Measurements from ENCODE around the gene SEC22C. TPM values are rescaled to one million over a fixed set of nuclear protein-coding genes. Genes with fewer than 3 reads are reported as not detected.

The SEC22C gene
- total and polyA plus RNA-seq, 11 donors: 17.4 to 40.5 (median 28.9) TPM

GRCh38 chr3:42513121-42513520, 68.6 kb downstream of the SEC22C start:
- Histone ChIP-seq H3K4me3 (no peak overlapping the region), H3K9me3 (no peaks in the 10 kb centered on the region), H3K4me1 (peaks cover 0 to 57% (median 18%) of the 10 kb centered on the region in 12 donors), H3K27ac (peak overlapping the region in 1 of 12 donors; percentile 12), H3K27me3 (no peaks in the 10 kb centered on the region), H3K36me3 (no peaks in the 10 kb centered on the region)
- TF ChIP-seq CTCF (IDR thresholded peaks at IDR 0.05) (no peak), POLR2A (IDR thresholded peaks at IDR 0.05) (no peak)
- intact Hi-C loops (cut with DNase I): no loop called here
- ATAC-seq: no peak
- WGBS, 4 donors: 50 to 78% (median 74%) methylated on average over 1 to 3 of the region's 3 CpGs
- peak in 1 of 5 donors; percentile 19 for DNase-seq

- no peaks in the 10 kb centered on the region for H3K36me3 ChIP-seq
- ATAC-seq: no peak
- TF ChIP-seq CTCF (IDR thresholded peaks at IDR 0.05) (no peak), POLR2A (IDR thresholded peaks at IDR 0.05) (no peak)
- DNase-seq: no peak
- H3K9me3 ChIP-seq: no peaks in the 10 kb centered on the region
- no peak overlapping the region for H3K27ac ChIP-seq
- no peak overlapping the region for H3K4me3 ChIP-seq
- intact Hi-C loops (cut with DNase I): no loop called here
- 80 to 93% (median 88%) methylated on average over 2 of the region's 2 CpGs for WGBS, 4 donors
- H3K4me1 ChIP-seq: peaks cover 0 to 65% (median 18%) of the 10 kb centered on the region in 12 donors
- H3K27me3 ChIP-seq: no peaks in the 10 kb centered on the region
These were observed 70.0 kb downstream of the SEC22C start for GRCh38 chr3:42511736-42512135.

- 65 to 77% (median 73%) methylated on average over 1 of the region's 1 CpG for WGBS, 4 donors
- Histone ChIP-seq H3K4me1 (peaks cover 0 to 61% (median 18%) of the 10 kb centered on the region in 12 donors), H3K27ac (no peak overlapping the region), H3K27me3 (no peaks in the 10 kb centered on the region), H3K36me3 (no peaks in the 10 kb centered on the region), H3K4me3 (no peak overlapping the region), H3K9me3 (no peaks in the 10 kb centered on the region)
- no peak for TF ChIP-seq POLR2A (IDR thresholded peaks at IDR 0.05)
- TF ChIP-seq CTCF (IDR thresholded peaks at IDR 0.05): no peak
- DNase-seq: no peak
- intact Hi-C loops (cut with DNase I): no loop called here
- no peak for ATAC-seq
These were observed 70.6 kb downstream of the SEC22C start for GRCh38 chr3:42511201-42511600.

GRCh38 chr3:42510325-42510724, 71.4 kb downstream of the SEC22C start:
- intact Hi-C loops (cut with DNase I): no loop called here
- TF ChIP-seq CTCF (IDR thresholded peaks at IDR 0.05): no peak
- TF ChIP-seq POLR2A (IDR thresholded peaks at IDR 0.05): no peak
- Histone ChIP-seq H3K9me3 (no peaks in the 10 kb centered on the region), H3K27ac (peak overlapping the region in 1 of 12 donors; percentile 22), H3K4me3 (no peak overlapping the region), H3K4me1 (peaks cover 0 to 52% (median 16%) of the 10 kb centered on the region in 12 donors), H3K27me3 (no peaks in the 10 kb centered on the region), H3K36me3 (no peaks in the 10 kb centered on the region)
- ATAC-seq (no peak), DNase-seq (no peak)
- 56 to 70% (median 62%) methylated on average over 4 of the region's 4 CpGs for WGBS, 4 donors

Data from heart left ventricle (tissue), 16 donors.